K562 (cell line): ENCODE measurements around the gene IL4I1. TPM values are rescaled to one million over a fixed set of nuclear protein-coding genes. Genes with fewer than 3 reads are reported as not detected.

ENCODE experiments used
- CBX5 ChIP-seq: IDR thresholded peaks from 2 replicates; pipeline ENCODE4 v1.6.1; 2014; ENCODE audit warnings: low read depth, borderline replicate concordance
- EZH2 ChIP-seq: IDR thresholded peaks from 2 replicates; pipeline ENCODE4 v1.6.1; 2012; ENCODE audit warnings: low read depth, mild to moderate bottlenecking, inconsistent platforms, low read length, borderline replicate concordance
- FOS ChIP-seq: IDR thresholded peaks from 3 replicates; pipeline ENCODE4 v1.6.1; 2011; ENCODE audit not compliant: insufficient read length; ENCODE audit errors: extremely low read depth
- GABPB2 ChIP-seq: fragments of 250-450 bp; sonication (Bioruptor Pico); conservative IDR thresholded peaks from 2 replicates; pipeline ENCODE4 v1.5.1; 2021; ENCODE audit warnings: mild to moderate bottlenecking
- HMG20B ChIP-seq: fragments of 250-450 bp; sonication (Bioruptor Pico); IDR thresholded peaks from 2 replicates; pipeline ENCODE4 v1.5.0; 2021; ENCODE audit warnings: mild to moderate bottlenecking
- ID3 ChIP-seq, 2 experiments: fragments of 250-450 bp in 1 of 2; fragments of 450-650 bp in 1 of 2; sonication (Bioruptor Pico) in 1 of 2; IDR thresholded peaks; 2 replicates each; pipeline versions ENCODE4 v1.6.1 to v1.8.0; 2016 to 2021; ENCODE audit warnings: mild to moderate bottlenecking in 2 of 2, moderate library complexity in 2 of 2, missing compliant biosample characterization in 1 of 2, missing genetic modification characterization in 1 of 2
- MBD2 ChIP-seq: sonication (generic); IDR thresholded peaks from 2 replicates; pipeline ENCODE4 v1.6.1; 2016; ENCODE audit warnings: low read depth, borderline replicate concordance
- RHOXF2B ChIP-seq: fragments of 250-450 bp; sonication (Bioruptor Pico); conservative IDR thresholded peaks from 2 replicates; pipeline ENCODE4 v1.5.1; 2021
- SMARCB1 ChIP-seq: IDR thresholded peaks from 2 replicates; pipeline ENCODE4 v1.6.1; 2011; ENCODE audit warnings: improper control_type of control experiment, low read depth; ENCODE audit not compliant: insufficient read length
- SRSF3 ChIP-seq: fragments of 200-400 bp; formaldehyde crosslinking; IDR thresholded peaks from 2 replicates; pipeline ENCODE4 v1.6.1; 2016; ENCODE audit warnings: mild to moderate bottlenecking, low read length, moderate library complexity; ENCODE audit not compliant: insufficient read depth
- TEAD4 ChIP-seq, 2 experiments: sonication (generic) in 1 of 2; formaldehyde crosslinking in 1 of 2; IDR thresholded peaks; 2 replicates each; pipeline versions ENCODE4 v1.6.1 to v1.8.0; 2012 to 2022; ENCODE audit warnings: borderline replicate concordance in 1 of 2, inconsistent platforms in 1 of 2, low read length in 1 of 2, mild to moderate bottlenecking in 1 of 2, missing genetic modification reagents in 1 of 2
- ZKSCAN1 ChIP-seq: fragments of 150-350 bp; IDR thresholded peaks from 2 replicates; pipeline ENCODE4 v1.6.1; 2016; ENCODE audit warnings: low read depth, low read length
- polyA plus RNA-seq, 8 experiments: library from polyadenylated mRNA; depleted of rRNA in 4 of 8; stranded (reverse) in 5 of 8; unstranded in 3 of 8; fragments of >200 nt; fragmentation: Nextera tagmentation in 2 of 8; fragmentation: Illumina TruSeq in 1 of 8; extraction: Ambion mirVana in 2 of 8; extraction: Trizol in 1 of 8; gene quantifications; 2 replicates each; pipeline versions ENCODE4 v1.2.1 to v1.2.3, GENCODE V29; 2011 to 2014; ENCODE audit warnings: inconsistent platforms in 1 of 8, missing spikeins in 1 of 8
- total RNA-seq, 7 experiments: library from RNA; depleted of rRNA in 6 of 7; stranded (reverse); fragments of >200 nt in 6 of 7; fragmentation: Illumina TruSeq in 2 of 7; extraction: Trizol in 2 of 7; gene quantifications; 2 replicates each; pipeline versions ENCODE4 v1.2.1 to v1.2.3, GENCODE V29; 2011 to 2021; ENCODE audit warnings: low replicate concordance in 1 of 7
- TF ChIP-seq, protein P1 (sequence below), 2 experiments: fragments of 450-650 bp; formaldehyde crosslinking in 1 of 2; IDR thresholded peaks; 2 replicates each; pipeline versions ENCODE4 v1.4.0 to v1.6.1; 2014 to 2020; ENCODE audit warnings: mild to moderate bottlenecking in 2 of 2, borderline replicate concordance in 1 of 2, low read depth in 1 of 2
- TF ChIP-seq, protein P2 (sequence below): fragments of 450-650 bp; formaldehyde crosslinking; IDR thresholded peaks from 2 replicates; pipeline ENCODE4 v1.4.0; 2022; ENCODE audit warnings: missing genetic modification characterization
- TF ChIP-seq, protein P3 (sequence below): fragments of 250-450 bp; sonication (Bioruptor Pico); IDR thresholded peaks from 2 replicates; pipeline ENCODE4 v1.9.0; 2021; ENCODE audit warnings: mild to moderate bottlenecking

The IL4I1 gene
- total and polyA plus RNA-seq, 9 of the 15 experiments (the other 6 are each of a cell fraction or from before 2014, with no cell fraction given), result 0.06 to 0.95 (median 0.43) TPM; not detected in 2

DNA sequence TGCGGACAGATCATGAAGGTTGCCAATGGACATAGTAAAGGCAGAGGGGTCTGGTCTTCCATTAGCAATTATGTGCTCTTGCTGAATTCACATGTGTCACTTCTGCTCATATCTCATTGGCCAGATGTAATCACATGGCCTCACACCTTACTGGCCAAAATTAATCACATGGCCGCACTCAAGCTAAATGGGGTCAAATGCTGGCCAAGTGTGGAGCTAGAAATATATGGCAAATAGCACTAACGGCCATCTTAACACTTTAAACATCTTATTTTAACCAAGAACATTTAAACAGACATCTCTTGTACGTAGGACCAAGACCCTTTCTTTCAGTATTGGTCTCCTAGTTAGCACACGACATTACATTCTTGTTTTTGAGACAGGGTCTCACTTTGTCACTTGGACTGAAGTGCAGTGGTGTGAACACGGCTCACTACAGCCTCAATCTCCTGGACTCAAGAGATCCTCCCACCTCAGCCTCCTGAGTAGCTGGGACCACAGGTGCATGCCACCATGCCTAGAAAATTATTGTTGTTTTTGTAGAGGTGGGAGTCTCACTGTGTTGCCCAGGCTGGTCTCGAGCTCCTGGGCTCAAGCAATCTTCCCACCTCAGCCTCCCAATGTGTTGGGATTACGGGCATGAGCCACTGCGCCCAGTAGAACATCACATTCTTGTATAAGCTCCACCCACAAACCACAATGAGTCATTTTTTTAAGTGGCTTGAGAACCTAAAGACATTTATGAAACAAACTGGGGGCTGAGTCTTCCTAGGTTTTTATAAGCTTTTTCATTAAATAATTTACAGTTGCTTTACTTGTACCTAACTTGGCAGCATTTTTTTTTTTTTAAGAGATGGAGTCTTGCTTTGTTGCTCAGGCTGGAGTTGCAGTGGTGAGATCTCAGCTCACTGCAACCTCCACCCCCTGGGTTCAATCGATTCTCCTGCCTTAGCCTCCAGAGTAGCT is 48.7 kb downstream of the IL4I1 start (continued):
- TF ChIP-seq TEAD4 (IDR thresholded peaks at IDR 0.05; ENCODE audit: low read length) (peak; percentile 71), TEAD4 (CRISPR knock-in tag; IDR thresholded peaks at IDR 0.05; ENCODE audit: borderline replicate concordance) (no peak), ZKSCAN1 (no peak), EZH2 (no peak), GABPB2 (CRISPR knock-in tag) (no peak), ID3 (CRISPR knock-in tag; IDR thresholded peaks at IDR 0.05) (no peak), ID3 (tag; IDR thresholded peaks at IDR 0.05) (no peak), SMARCB1 (no peak), MBD2 (no peak), HMG20B (CRISPR knock-in tag) (no peak), CBX5 (no peak), RHOXF2B (CRISPR knock-in tag) (no peak), FOS (peak; percentile 21), SRSF3 (no peak)
- TF ChIP-seq, protein P1, sequence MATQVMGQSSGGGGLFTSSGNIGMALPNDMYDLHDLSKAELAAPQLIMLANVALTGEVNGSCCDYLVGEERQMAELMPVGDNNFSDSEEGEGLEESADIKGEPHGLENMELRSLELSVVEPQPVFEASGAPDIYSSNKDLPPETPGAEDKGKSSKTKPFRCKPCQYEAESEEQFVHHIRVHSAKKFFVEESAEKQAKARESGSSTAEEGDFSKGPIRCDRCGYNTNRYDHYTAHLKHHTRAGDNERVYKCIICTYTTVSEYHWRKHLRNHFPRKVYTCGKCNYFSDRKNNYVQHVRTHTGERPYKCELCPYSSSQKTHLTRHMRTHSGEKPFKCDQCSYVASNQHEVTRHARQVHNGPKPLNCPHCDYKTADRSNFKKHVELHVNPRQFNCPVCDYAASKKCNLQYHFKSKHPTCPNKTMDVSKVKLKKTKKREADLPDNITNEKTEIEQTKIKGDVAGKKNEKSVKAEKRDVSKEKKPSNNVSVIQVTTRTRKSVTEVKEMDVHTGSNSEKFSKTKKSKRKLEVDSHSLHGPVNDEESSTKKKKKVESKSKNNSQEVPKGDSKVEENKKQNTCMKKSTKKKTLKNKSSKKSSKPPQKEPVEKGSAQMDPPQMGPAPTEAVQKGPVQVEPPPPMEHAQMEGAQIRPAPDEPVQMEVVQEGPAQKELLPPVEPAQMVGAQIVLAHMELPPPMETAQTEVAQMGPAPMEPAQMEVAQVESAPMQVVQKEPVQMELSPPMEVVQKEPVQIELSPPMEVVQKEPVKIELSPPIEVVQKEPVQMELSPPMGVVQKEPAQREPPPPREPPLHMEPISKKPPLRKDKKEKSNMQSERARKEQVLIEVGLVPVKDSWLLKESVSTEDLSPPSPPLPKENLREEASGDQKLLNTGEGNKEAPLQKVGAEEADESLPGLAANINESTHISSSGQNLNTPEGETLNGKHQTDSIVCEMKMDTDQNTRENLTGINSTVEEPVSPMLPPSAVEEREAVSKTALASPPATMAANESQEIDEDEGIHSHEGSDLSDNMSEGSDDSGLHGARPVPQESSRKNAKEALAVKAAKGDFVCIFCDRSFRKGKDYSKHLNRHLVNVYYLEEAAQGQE (IDR thresholded peaks at IDR 0.05; ENCODE audit: borderline replicate concordance), result peak; percentile 27; the same call in 1 of the 2 replicates
- TF ChIP-seq, protein P1 (CRISPR knock-in tag; IDR thresholded peaks at IDR 0.05; ENCODE audit: low read depth), result no peak
- TF ChIP-seq, protein P2, sequence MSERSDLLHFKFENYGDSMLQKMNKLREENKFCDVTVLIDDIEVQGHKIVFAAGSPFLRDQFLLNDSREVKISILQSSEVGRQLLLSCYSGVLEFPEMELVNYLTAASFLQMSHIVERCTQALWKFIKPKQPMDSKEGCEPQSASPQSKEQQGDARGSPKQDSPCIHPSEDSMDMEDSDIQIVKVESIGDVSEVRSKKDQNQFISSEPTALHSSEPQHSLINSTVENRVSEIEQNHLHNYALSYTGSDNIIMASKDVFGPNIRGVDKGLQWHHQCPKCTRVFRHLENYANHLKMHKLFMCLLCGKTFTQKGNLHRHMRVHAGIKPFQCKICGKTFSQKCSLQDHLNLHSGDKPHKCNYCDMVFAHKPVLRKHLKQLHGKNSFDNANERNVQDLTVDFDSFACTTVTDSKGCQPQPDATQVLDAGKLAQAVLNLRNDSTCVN (CRISPR knock-in tag), result no peak
- TF ChIP-seq, protein P3, sequence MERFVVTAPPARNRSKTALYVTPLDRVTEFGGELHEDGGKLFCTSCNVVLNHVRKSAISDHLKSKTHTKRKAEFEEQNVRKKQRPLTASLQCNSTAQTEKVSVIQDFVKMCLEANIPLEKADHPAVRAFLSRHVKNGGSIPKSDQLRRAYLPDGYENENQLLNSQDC (CRISPR knock-in tag), result no peak
